GM12864 (cell line): ENCODE measurements around the gene RPP25L.

Source experiments
- DNase-seq: peaks from one replicate; pipeline ENCODE4 v3.0.0-alpha.2; 2011; ENCODE audit warnings: low read depth
- H3K4me3 ChIP-seq: 2 replicates; pipeline ENCODE4 v1.5.1; 2011; ENCODE audit warnings: mild to moderate bottlenecking, low read depth, low read length, control low read depth
- TF ChIP-seq, protein P1 (sequence below): IDR thresholded peaks from 2 replicates; pipeline ENCODE4 v1.5.1; 2011; ENCODE audit warnings: low read depth, mild to moderate bottlenecking, moderate library complexity, low read length, control low read depth, inconsistent platforms; ENCODE audit errors: missing control alignments

Gene RPP25L

DNA sequence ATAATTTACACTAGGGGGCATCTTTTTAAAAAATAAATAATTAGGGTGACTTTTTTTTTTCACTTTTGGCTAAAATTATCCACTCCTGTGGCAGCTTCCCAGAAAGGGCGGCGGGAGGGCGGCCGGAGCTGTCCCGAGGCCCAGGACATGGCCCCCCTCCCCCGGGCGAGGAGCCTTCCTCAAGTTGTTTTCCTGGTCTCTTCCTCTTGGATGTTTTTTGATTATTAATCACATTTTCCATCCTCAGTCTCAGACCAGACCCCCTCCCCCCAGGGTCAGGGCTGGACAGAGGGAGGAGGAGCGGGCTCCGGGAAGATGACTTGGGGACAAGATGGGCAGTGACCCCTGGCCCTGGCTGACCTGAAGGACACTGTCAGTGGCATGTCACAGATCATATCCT lies 17.7 kb downstream of the RPP25L start:
- DNase-seq, result no peak
- TF ChIP-seq, protein P1, sequence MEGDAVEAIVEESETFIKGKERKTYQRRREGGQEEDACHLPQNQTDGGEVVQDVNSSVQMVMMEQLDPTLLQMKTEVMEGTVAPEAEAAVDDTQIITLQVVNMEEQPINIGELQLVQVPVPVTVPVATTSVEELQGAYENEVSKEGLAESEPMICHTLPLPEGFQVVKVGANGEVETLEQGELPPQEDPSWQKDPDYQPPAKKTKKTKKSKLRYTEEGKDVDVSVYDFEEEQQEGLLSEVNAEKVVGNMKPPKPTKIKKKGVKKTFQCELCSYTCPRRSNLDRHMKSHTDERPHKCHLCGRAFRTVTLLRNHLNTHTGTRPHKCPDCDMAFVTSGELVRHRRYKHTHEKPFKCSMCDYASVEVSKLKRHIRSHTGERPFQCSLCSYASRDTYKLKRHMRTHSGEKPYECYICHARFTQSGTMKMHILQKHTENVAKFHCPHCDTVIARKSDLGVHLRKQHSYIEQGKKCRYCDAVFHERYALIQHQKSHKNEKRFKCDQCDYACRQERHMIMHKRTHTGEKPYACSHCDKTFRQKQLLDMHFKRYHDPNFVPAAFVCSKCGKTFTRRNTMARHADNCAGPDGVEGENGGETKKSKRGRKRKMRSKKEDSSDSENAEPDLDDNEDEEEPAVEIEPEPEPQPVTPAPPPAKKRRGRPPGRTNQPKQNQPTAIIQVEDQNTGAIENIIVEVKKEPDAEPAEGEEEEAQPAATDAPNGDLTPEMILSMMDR, result no peak

DNA sequence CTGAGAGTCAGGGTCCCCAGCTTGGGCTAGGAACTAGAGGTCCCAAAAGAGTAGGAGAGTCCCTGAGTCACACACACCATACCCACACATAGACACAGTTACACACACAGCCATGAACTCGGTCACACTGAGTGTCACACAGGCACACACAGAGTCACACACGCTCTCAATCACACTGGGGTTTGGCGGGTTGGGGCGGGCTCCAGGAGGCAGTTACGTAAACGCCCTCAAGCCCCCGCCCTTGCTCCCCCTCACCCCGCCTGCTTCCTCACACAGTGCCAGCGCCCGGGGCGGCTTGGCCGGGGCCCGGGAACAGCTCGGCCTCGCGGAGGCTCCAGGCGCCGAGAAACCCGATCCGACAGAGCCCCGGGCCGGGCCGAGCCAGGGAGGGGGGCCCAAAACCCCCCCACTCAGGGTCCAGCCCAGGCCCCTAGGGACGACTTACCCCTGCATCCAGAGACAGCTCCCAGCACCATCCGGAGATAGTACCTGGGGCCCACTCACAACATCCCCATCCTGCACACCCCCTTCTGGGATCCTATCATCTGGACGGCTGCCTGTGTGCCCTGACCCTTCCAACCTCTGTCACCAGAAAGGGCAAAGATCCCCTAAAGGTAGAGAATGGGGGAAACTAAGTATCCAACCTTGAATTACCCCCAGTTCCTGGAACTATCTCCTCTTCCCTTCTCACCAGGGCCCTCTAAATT lies 18.8 kb downstream of the RPP25L start:
- TF ChIP-seq, protein P1, result no peak
- DNase-seq, result no peak

More for the DNA sequence above, 17.7 kb downstream of the RPP25L start:
- H3K4me3 ChIP-seq, result no peak overlapping the region

DNA sequence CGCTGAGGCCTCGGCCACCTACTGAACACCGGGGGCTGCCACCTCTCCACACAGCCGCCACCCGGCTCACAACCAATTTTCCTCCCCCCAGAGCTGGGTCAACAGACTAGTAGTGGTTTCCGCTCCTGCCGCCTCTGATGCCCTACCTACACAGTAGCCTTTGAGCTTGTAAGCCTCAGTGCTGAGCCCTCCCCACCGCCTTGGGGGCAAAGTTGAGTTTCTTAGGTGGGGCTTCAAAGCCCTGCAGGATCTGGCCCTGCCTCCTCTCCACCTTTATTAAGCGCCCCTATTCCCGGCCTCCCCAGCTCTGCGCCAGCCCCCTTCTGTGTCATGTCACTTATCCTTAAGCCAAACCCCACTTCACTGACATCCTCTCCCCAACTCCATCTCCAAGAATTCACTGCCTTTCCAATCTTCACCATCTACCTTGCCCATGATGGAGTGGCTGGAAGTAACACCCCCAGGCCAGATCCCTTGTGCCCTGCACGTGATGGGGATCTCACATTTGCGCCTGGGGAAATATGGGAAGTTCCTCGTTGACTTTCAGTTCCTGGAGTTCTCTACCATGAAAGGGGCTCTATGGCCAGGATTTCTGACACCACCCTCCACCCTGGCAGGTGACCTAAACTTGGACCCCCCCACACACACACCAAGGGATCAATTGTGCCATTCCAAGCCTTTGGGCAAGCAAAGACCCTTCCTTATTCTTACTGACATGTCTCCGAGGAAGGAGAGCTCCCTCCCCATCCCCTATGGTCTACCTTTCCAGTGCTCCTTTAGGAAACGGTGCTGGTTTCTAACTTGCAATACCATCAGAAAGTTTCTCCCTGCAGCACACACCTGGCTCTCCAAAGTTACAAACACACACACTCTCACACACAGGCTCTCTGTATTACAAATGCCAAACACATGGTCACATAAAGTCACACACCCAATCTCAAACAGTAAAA lies 19.7 kb downstream of the RPP25L start:
- TF ChIP-seq, protein P1, result no peak
- DNase-seq, result no peak
- H3K4me3 ChIP-seq, result no peak overlapping the region

More for the DNA sequence above, 18.8 kb downstream of the RPP25L start:
- H3K4me3 ChIP-seq, result no peak overlapping the region

DNA sequence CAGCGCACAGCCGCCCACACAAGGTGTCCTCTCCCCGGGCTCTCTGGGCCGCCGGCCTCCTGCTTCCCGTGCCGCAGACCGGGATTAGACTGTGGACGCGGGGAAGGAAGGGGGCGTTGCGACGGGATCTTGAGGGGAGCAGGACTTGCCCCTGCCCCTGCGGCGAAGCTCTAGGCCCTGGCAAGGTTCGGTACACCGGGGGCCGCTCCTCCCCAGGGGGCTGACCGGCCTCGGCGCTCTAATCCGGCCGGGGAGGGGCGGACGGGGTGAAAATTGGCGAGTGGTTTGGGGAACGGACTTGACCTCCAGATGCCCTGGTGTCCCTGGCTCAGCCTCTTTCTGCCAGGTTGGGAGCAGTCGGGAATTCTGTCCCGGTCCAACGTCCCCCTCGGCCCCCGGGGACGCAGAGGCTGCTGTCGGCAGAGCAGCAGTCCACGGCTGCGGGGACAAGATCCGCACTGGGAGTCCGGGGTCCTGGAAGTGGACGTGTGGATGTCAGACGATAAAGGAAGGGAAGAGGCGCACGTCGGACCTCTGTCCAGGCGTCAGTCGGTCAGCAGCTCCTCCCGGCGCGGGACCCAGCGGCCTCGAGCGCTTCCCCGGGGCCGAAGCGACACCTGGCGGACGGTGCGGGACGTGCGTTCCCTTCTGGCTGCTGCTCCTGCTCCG lies 20.5 kb downstream of the RPP25L start:
- DNase-seq, result no peak
- TF ChIP-seq, protein P1, result peak; percentile 94
- H3K4me3 ChIP-seq, result no peak overlapping the region

DNA sequence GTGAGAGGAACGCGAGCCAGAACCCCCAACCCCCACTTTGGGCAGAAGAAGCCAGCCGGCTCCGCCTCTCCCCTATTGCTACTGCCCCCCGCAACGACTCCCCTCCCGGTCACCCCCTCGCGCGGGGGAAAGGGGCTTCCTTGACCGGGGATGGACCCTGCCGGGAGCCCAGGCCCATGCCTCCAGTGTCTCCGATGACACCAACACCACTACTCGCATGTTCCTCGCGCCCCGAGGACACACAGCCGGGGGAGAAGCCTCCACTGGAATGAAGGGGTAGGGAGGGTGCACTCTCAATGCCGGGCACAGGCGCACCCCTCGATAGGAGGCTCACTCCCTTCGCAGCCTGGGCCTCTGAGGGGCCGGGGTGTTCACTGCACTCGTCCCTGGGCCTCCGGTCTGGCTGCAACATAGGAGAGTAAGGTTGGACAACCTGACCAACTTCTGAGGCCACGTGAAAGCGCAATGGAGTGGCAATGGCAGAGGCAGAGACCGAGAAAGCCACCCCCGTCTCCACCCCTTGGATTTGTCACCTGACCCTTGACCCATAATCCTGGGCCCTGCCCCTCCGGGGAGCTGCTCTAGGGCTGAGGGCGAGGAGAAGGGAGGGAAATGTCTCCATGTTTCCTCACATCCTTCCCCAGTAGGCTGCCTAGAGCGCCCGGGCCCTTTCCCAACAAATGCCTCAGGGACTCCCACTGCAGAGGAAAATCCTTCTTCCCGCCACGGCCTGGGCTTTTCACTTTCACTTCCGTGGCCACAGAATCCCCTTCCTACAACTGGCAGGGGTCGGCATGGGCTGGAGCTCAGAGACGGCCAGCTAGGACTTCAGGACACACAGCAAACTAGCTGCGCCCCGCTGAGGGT lies 21.3 kb downstream of the RPP25L start:
- no peak overlapping the region for H3K4me3 ChIP-seq
- TF ChIP-seq, protein P1, result no peak
- no peak for DNase-seq

DNA sequence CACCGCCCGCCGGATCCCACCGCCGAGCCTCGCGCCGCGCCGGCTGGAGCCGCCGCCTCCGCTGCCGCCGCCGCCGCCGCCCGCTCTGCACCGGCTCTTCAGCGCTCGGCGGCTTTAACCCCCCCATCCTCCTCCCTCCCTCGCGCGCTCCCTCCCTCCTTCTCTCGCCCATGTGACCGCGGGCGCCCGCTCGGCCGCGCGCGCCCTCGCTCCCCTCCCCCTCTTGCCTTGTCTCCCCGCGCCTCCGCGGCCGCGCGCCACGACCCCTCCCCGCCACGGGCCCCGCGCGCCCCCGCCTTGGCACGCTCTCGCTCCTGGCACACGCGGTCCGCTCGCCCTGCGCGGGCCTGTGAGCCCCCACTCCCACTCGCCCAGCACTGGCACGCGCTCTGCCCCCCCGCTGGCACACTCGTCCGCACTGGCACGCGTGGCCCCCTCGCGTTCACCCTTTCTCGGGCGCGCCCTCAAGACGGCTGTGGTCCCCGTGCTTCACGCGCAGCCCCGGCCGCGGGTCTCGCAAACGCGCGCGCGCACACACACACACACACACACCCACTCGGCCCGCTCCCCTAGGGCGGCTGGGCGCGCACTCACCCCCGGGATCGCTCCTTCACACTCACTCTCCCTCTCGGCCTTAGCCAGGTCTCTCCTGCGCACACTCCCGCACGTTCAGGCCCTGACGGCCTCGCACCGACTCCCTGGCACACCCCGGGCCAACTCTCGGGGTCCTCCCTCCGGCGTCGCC lies 22.1 kb downstream of the RPP25L start, which contains the start of gene CNTFR:
TSS of gene CNTFR (minus strand) at position 89 of the 745 bp plus-strand sequence. CDS start 20,743 bp downstream, outside the sequence.
- DNase-seq, result no peak
- H3K4me3 ChIP-seq, result no peak within 1 kb of the TSS
- TF ChIP-seq, protein P1, result no peak
